MM.1S (cell line): ENCODE results near the gene SNTG2.

Experiments
- DNase-seq: peaks from one replicate; pipeline ENCODE4 v3.0.0-alpha.2; 2015
- H2AFZ ChIP-seq: fragments of 300-600 bp; sonication (generic); 2 replicates; pipeline ENCODE4 v1.6.0; 2016; ENCODE audit warnings: antibody characterized with exemption, low read length
- H3F3A ChIP-seq: fragments of 300-600 bp; sonication (generic); 2 replicates; pipeline ENCODE4 v1.6.1; 2016; ENCODE audit warnings: mild to moderate bottlenecking, antibody characterized with exemption, low read length, moderate library complexity, mixed read lengths; ENCODE audit not compliant: insufficient read depth
- H3K27ac ChIP-seq: fragments of 300-600 bp; sonication (generic); 2 replicates; pipeline ENCODE4 v1.5.1; 2016; ENCODE audit warnings: mild to moderate bottlenecking, low read length
- H3K27me3 ChIP-seq: fragments of 300-600 bp; sonication (generic); replicated peaks from 2 replicates; pipeline ENCODE4 v1.6.0; 2016; ENCODE audit warnings: low read length; ENCODE audit not compliant: insufficient read depth
- H3K36me3 ChIP-seq: fragments of 300-600 bp; sonication (generic); replicated peaks from 2 replicates; pipeline ENCODE4 v1.6.1; 2016; ENCODE audit warnings: mild to moderate bottlenecking, low read length, mixed read lengths; ENCODE audit not compliant: insufficient read depth
- H3K4me1 ChIP-seq: fragments of 300-600 bp; sonication (generic); 2 replicates; pipeline ENCODE4 v1.6.1; 2016; ENCODE audit warnings: low read length, mixed read lengths
- H3K4me2 ChIP-seq: fragments of 300-600 bp; sonication (generic); 2 replicates; pipeline ENCODE4 v1.6.0; 2016; ENCODE audit warnings: low read depth, low read length
- H3K4me3 ChIP-seq: fragments of 300-600 bp; sonication (generic); 2 replicates; pipeline ENCODE4 v1.5.1; 2016; ENCODE audit warnings: low read length, mixed read lengths
- H3K79me2 ChIP-seq: fragments of 300-600 bp; sonication (generic); 2 replicates; pipeline ENCODE4 v1.6.1; 2016; ENCODE audit warnings: mixed run types, low read length, mixed read lengths
- H3K9ac ChIP-seq: fragments of 300-600 bp; sonication (generic); 2 replicates; pipeline ENCODE4 v1.6.1; 2016; ENCODE audit warnings: low read length, mixed read lengths
- H3K9me2 ChIP-seq: fragments of 300-600 bp; sonication (generic); replicated peaks from 2 replicates; pipeline ENCODE4 v1.6.1; 2016; ENCODE audit warnings: mild to moderate bottlenecking, low read length, mixed read lengths; ENCODE audit not compliant: insufficient read depth
- H3K9me3 ChIP-seq: fragments of 300-600 bp; sonication (generic); replicated peaks from 2 replicates; pipeline ENCODE4 v1.6.1; 2016; ENCODE audit warnings: mild to moderate bottlenecking, low read length, mixed read lengths; ENCODE audit not compliant: insufficient read depth
- H4K20me1 ChIP-seq: fragments of 300-600 bp; sonication (generic); 2 replicates; pipeline ENCODE4 v1.6.1; 2016; ENCODE audit warnings: mild to moderate bottlenecking, low read length, moderate library complexity, mixed read lengths; ENCODE audit not compliant: insufficient read depth
- EZH2 ChIP-seq: fragments of 300-600 bp; sonication (generic); optimal IDR thresholded peaks from 2 replicates; pipeline ENCODE3; 2017; ENCODE audit warnings: low read depth, mild to moderate bottlenecking, antibody characterized with exemption, low read length, mixed read lengths
- EZH2phosphoT487 ChIP-seq: fragments of 300-600 bp; sonication (generic); IDR thresholded peaks from 2 replicates; pipeline ENCODE4 v1.6.1; 2018; ENCODE audit warnings: antibody characterized with exemption, low read length
- TF ChIP-seq, protein P1 (sequence below): fragments of 300-600 bp; sonication (generic); IDR thresholded peaks from 2 replicates; pipeline ENCODE4 v1.5.1; 2016; ENCODE audit warnings: antibody characterized with exemption, low read length, mixed read lengths

The SNTG2 gene

DNA sequence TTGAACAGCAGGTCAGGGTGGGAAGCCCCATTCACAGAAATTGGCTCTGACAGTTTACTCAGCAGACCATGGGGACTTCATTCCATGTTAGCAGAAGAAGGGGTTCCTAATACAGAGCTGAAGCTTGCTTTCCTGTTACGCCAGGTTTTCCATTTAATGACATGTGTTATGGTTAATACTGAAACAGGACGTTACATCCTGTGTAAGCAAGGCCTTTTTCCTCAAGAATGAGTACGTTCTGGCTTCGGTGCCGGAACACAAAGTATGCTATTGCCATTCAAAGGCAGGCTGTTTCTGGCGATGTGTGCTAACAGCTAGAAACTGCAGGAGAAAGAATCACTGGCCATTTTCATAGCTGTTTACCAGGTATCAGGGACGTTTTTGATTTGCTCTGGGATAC lies 190.4 kb downstream of the SNTG2 start:
- no peak overlapping the region for H3K4me3 ChIP-seq
- H3K4me2 ChIP-seq = no peak overlapping the region
- no peak for DNase-seq
- no peaks in the 10 kb centered on the region for H3K79me2 ChIP-seq
- no peak overlapping the region for H3K27ac ChIP-seq
- H3K36me3 ChIP-seq = no peaks in the 10 kb centered on the region
- H3K4me1 ChIP-seq = no peaks in the 10 kb centered on the region
- H3K9ac ChIP-seq = no peak overlapping the region
- TF ChIP-seq EZH2phosphoT487 = no peak
- TF ChIP-seq, protein P1, sequence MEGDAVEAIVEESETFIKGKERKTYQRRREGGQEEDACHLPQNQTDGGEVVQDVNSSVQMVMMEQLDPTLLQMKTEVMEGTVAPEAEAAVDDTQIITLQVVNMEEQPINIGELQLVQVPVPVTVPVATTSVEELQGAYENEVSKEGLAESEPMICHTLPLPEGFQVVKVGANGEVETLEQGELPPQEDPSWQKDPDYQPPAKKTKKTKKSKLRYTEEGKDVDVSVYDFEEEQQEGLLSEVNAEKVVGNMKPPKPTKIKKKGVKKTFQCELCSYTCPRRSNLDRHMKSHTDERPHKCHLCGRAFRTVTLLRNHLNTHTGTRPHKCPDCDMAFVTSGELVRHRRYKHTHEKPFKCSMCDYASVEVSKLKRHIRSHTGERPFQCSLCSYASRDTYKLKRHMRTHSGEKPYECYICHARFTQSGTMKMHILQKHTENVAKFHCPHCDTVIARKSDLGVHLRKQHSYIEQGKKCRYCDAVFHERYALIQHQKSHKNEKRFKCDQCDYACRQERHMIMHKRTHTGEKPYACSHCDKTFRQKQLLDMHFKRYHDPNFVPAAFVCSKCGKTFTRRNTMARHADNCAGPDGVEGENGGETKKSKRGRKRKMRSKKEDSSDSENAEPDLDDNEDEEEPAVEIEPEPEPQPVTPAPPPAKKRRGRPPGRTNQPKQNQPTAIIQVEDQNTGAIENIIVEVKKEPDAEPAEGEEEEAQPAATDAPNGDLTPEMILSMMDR = no peak
- no peak for TF ChIP-seq EZH2
- no peaks in the 10 kb centered on the region for H3K27me3 ChIP-seq
- H2AFZ ChIP-seq = no peak overlapping the region
- H3K9me3 ChIP-seq = no peaks in the 10 kb centered on the region
- no peaks in the 10 kb centered on the region for H4K20me1 ChIP-seq
- no peaks in the 10 kb centered on the region for H3F3A ChIP-seq
- H3K9me2 ChIP-seq = no peaks in the 10 kb centered on the region

DNA sequence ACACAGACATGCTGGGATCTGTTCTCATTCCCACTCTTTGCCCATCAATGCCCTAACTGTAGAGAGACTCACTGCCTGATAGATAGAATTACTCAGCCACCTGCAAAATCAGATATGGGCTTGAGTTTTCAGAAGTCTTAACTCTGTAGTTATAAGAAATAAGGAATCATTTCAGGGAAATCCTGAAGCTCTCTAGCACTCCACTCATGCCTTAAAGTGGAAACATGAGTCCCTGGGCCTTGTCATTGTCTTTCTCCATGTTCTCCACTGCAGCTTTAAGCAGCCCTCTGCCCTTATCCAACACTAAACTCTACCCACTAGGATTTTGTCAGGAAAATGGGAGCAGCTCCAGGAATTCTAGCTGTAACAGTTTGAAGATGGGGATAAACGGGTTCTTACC lies 192.5 kb downstream of the SNTG2 start:
- Histone ChIP-seq H3K27me3 (no peaks in the 10 kb centered on the region), H3K9ac (no peak overlapping the region), H2AFZ (no peak overlapping the region), H3K79me2 (no peaks in the 10 kb centered on the region), H3K27ac (no peak overlapping the region), H3F3A (no peaks in the 10 kb centered on the region), H3K4me3 (no peak overlapping the region), H3K4me1 (no peaks in the 10 kb centered on the region), H3K36me3 (no peaks in the 10 kb centered on the region), H3K9me3 (no peaks in the 10 kb centered on the region), H3K4me2 (no peak overlapping the region), H4K20me1 (no peaks in the 10 kb centered on the region), H3K9me2 (no peaks in the 10 kb centered on the region)
- no peak for TF ChIP-seq EZH2
- TF ChIP-seq EZH2phosphoT487 = no peak
- TF ChIP-seq, protein P1 = no peak
- DNase-seq = no peak

DNA sequence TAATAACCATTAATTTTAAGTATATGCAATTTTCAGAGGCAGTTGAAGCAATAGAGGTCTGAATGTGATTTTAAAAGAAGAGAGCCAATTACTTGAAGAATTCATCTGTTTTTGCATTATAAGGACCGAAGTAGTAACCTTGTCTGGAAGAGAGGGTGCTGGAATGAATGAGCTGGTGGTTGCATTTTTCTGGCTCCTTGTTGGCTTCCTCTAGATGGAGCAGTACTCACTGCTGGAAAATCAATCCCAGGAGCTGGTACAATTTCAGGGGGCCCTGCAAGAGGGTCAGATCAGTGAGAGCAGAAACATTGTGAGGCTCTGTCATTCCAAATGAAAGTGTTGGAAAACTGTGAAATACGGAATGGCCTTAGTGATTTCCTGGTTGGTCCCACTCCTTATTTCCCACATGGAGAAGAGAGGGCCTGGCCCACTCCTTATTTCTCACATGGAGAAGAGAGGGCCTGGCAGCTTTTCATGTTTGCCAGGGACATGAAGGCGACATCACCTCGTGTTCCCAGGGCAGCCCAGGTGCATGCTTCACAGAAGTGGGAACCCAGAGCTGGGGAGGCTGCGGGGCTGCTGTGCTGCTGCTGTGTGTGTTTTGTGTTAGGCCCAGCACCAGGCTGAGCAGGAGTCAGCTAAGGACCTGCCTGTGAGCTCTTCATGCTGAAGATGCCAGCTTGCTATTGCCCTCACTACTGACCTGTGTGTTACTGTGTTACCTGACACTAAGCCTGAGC lies 197.4 kb downstream of the SNTG2 start:
- Histone ChIP-seq H2AFZ (no peak overlapping the region), H3F3A (no peaks in the 10 kb centered on the region), H3K79me2 (no peaks in the 10 kb centered on the region), H3K9me2 (no peaks in the 10 kb centered on the region), H4K20me1 (no peaks in the 10 kb centered on the region), H3K9ac (no peak overlapping the region), H3K4me1 (no peaks in the 10 kb centered on the region), H3K36me3 (no peaks in the 10 kb centered on the region), H3K9me3 (no peaks in the 10 kb centered on the region), H3K4me2 (no peak overlapping the region), H3K27me3 (no peaks in the 10 kb centered on the region), H3K27ac (no peak overlapping the region), H3K4me3 (no peak overlapping the region)
- TF ChIP-seq EZH2 (no peak), EZH2phosphoT487 (no peak)
- TF ChIP-seq, protein P1 = no peak
- DNase-seq = no peak
